ENCODE measurements around the gene ZNF28.
"Not testable (repeated sequence)": the region's sequence is repeated elsewhere in the genome, so short reads cannot be mapped to it uniquely, and the experiment has no call there.

Gene ZNF28

DNA sequence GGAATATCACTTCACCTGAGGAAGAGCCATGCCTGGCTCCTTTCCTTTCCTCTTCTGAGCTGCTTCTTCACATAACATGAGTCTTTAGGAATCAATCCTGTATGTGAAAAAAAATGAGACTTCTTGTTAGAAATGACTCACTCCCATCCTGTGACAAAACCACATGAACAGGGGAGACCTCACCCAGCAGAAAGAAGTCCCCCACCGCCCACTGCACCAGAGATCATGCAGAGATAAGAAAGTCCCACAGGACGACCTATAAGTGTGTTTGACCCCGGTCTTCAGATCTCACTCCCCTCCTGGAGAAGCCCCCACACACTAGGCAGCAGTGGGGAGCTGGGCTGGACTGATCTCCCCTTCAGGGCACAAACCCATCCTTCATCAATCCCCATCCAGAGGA lies 42.6 kb downstream of the ZNF28 start:
- no peak for DNase-seq (ENCODE audit: low read depth)

DNA sequence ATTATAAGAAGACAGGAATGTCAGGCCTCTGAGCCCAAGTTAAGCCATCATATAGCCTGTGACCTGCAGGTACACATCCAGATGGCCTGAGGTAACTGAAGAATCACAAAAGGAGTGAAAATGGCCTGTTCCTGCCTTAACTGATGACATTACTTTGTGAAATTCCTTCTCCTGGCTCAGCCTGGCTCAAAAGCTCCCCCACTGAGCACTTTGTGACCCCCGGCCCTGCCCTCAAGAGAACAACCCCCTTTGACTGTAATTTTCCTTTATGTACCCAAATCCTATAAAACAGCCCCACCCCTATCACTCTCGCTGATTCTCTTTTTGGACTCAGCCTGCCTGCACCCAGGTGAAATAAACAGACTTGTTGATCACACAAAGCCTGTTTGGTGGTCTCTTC lies 65.0 kb downstream of the ZNF28 start:
- DNase-seq (ENCODE audit: low read depth), result not testable (repeated sequence)

DNA sequence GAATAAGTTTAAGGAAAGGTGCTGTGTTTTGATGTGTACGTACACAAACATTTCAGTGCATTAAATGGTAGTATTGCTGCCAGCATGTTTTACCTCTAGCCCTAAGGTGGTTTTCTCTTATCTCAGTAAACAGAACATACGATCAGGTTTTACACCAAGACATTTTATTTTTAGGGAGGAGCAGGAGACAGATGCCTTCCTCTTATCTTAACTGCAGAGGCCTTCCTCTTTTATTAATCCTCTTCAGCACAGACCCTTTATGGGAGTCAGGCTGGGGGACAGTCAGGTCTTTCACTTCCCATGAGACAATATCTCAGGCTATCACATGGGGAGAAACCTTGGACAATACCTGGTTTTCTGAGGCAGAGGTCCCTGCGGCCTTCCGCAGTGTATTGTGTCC lies 71.7 kb downstream of the ZNF28 start:
- DNase-seq (ENCODE audit: low read depth), result no peak

DNA sequence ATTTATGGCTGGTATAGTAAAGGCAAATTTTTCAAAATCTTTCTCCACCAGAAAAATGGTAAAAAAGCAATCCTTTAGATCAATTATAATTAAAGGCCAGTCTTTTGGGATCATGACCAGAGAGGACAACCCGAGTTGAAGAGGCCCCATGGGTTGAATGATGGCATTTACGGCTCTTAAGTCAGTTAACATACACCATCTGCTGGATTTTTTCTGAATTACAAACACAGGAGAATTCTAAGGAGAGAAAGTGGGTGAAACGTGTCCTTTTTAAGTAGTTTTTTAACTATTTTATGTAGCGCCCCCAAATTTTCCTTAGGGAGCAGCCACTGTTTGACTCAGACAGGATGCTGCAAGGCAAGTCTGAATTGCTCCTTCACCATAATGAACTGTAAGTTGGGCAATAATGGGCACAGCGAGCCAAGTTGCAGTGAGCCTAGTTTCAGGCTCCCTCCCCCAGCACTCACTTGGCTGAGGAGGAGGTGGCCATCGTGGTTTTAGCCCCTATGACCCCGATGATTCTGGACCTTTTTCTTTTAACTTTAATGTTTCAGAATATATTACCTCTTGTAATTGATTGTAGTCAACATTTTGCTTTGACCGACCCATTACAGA lies 73.0 kb downstream of the ZNF28 start:
- DNase-seq (ENCODE audit: low read depth), result no peak
